Stomach (tissue), 9 donors: ENCODE data around the gene ITGA7. TPM values are rescaled to one million over a fixed set of nuclear protein-coding genes. Genes with fewer than 3 reads are reported as not detected.

Experiments used
- DNase-seq, 2 donors: peaks; one replicate each; pipeline versions ENCODE4 v3.0.0 to v3.0.0-alpha.2; 2013 to 2019
- H3K27ac ChIP-seq, 5 donors: fragments of 200-600 bp in 4 of 5; sonication (generic) in 4 of 5; one replicate each; pipeline ENCODE4 v1.5.1; 2013 to 2019; ENCODE audit warnings: mild to moderate bottlenecking in 1 of 5, moderate library complexity in 1 of 5
- H3K27me3 ChIP-seq, 3 donors: fragments of 200-600 bp; sonication (generic); one replicate each; pipeline ENCODE4 v1.5.1; 2017 to 2019; ENCODE audit warnings: mixed run types in 1 of 3
- H3K36me3 ChIP-seq, 4 donors: fragments of 200-600 bp; sonication (generic); 1 replicate in 3 of 4; 2 replicates in 1 of 4; pipeline ENCODE4 v1.5.1; 2016 to 2019
- H3K4me1 ChIP-seq, 4 donors: fragments of 200-600 bp; sonication (generic); one replicate each; pipeline ENCODE4 v1.5.1; 2016 to 2019
- H3K4me3 ChIP-seq, 4 donors: fragments of 200-600 bp; sonication (generic) in 3 of 4; one replicate each; pipeline ENCODE4 v1.5.1; 2016 to 2019; ENCODE audit warnings: mild to moderate bottlenecking in 1 of 4
- H3K9me3 ChIP-seq, 4 donors: fragments of 200-600 bp; sonication (generic); one replicate each; pipeline ENCODE4 v1.5.1; 2016 to 2019
- CTCF ChIP-seq, 7 experiments: fragments of 450-650 bp in 4 of 7; fragments of 200-600 bp in 3 of 7; sonication (generic) in 3 of 7; IDR thresholded peaks; one replicate each; pipeline ENCODE4 v1.5.1; 2016 to 2019; ENCODE audit warnings: antibody characterized with exemption in 7 of 7, control low read depth in 2 of 7, mild to moderate bottlenecking in 1 of 7
- EP300 ChIP-seq: sonication (generic); formaldehyde crosslinking; IDR thresholded peaks from one replicate; pipeline ENCODE4 v1.6.1; 2017; ENCODE audit warnings: antibody characterized with exemption
- POLR2A ChIP-seq, 4 donors: fragments of 450-650 bp; IDR thresholded peaks; one replicate each; pipeline ENCODE4 v1.6.1; 2016; ENCODE audit warnings: antibody characterized with exemption in 4 of 4, control low read depth in 2 of 4, mild to moderate bottlenecking in 1 of 4, moderate library complexity in 1 of 4
- POLR2AphosphoS5 ChIP-seq, 3 donors: sonication (generic); formaldehyde crosslinking; IDR thresholded peaks; one replicate each; pipeline ENCODE4 v1.6.1; 2016; ENCODE audit warnings: antibody characterized with exemption in 3 of 3
- WGBS, 5 donors: extraction: QIAGEN DNeasy Blood & Tissue Kit in 3 of 5; methylation state at CpG; one replicate each; pipeline versions ENCODE4 v1.1.5 to v1.1.7; 2013 to 2018; 5-methylcytosine and 5-hydroxymethylcytosine counted together
- intact Hi-C: fragments of 100-400 bp; cut with DNase I; formaldehyde crosslinking; loops from one replicate; pipeline ENCODE4 v1.15.1; 2023; ENCODE audit warnings: low total_unique reads
- polyA plus RNA-seq, 3 donors: library from polyadenylated mRNA; stranded (reverse); fragments of 200-250 nt; gene quantifications; one replicate each; pipeline ENCODE4 v1.2.3, GENCODE V29; 2013
- total RNA-seq, 5 donors: library from RNA; depleted of rRNA; stranded (reverse); fragments of >200 nt; gene quantifications; one replicate each; pipeline versions ENCODE4 v1.1.0 to v1.2.3, GENCODE V29; 2014 to 2016
- donor health status: healthy with polysubstance abuse.
- donor health status: Bipolar disorder and iron deficiency.
- donor health status: healthy.

The ITGA7 gene
- total and polyA plus RNA-seq, 8 donors, result 3.5 to 188 (median 46.3) TPM

- H3K4me3 ChIP-seq, result peak within 1 kb of the TSS; percentile 56 to 82 (median 64)
- H3K27me3 ChIP-seq, result no peaks in the 10 kb centered on the region
- intact Hi-C loops, result no loop called here
- 0 to 1% (median 0%) methylated on average over 40 to 42 of the region's 42 CpGs for WGBS, 5 donors
- no peaks in the 10 kb centered on the region for H3K9me3 ChIP-seq
- peaks cover 55 to 73% (median 64%) of the 10 kb centered on the region in 4 donors for H3K4me1 ChIP-seq
- peaks cover 0 to 13% (median 0%) of the 10 kb centered on the region in 4 donors for H3K36me3 ChIP-seq
- TF ChIP-seq CTCF (IDR thresholded peaks at IDR 0.05), result peak in 2 of 7 experiments; percentile 11 to 14
- peak; percentile 90 to 96 (median 90) for TF ChIP-seq POLR2AphosphoS5 (IDR thresholded peaks at IDR 0.05)
- no peak for TF ChIP-seq POLR2A (IDR thresholded peaks at IDR 0.05)
- peak; percentile 75 for TF ChIP-seq EP300
- H3K27ac ChIP-seq, result peak within 1 kb of the TSS; percentile 89 to 100 (median 98)
- DNase-seq, result peak; percentile 96 to 97
Measured at GRCh38 chr12:55715833-55716581, 8.3 kb upstream of the ITGA7 start, which contains the start of gene BLOC1S1. BLOC1S1 (plus strand) TSS chr12:55716046; CDS start chr12:55716052, 6 bp downstream.

GRCh38 chr12:55715169-55715764, 7.6 kb upstream of the ITGA7 start:
- H3K27ac ChIP-seq, result peak overlapping the region; percentile 89 to 100 (median 98)
- H3K4me3 ChIP-seq, result peak overlapping the region; percentile 56 to 82 (median 64)
- H3K4me1 ChIP-seq, result peaks cover 47 to 65% (median 57%) of the 10 kb centered on the region in 4 donors
- H3K36me3 ChIP-seq, result peaks cover 0 to 11% (median 0%) of the 10 kb centered on the region in 4 donors
- H3K9me3 ChIP-seq, result no peaks in the 10 kb centered on the region
- 49 to 60% (median 54%) methylated on average over 7 of the region's 7 CpGs for WGBS, 5 donors
- H3K27me3 ChIP-seq, result no peaks in the 10 kb centered on the region
- intact Hi-C loops, result no loop called here
- peak in 1 of 2 donors; percentile 38 for DNase-seq
- TF ChIP-seq CTCF (IDR thresholded peaks at IDR 0.05) (no peak), POLR2AphosphoS5 (IDR thresholded peaks at IDR 0.05) (peak in 2 of 3 donors; percentile 13 to 48), POLR2A (IDR thresholded peaks at IDR 0.05) (no peak), EP300 (no peak)

GRCh38 chr12:55713721-55714120, 6.0 kb upstream of the ITGA7 start:
- H3K4me3 ChIP-seq, result no peak overlapping the region
- H3K9me3 ChIP-seq, result no peaks in the 10 kb centered on the region
- DNase-seq, result no peak
- no peaks in the 10 kb centered on the region for H3K36me3 ChIP-seq
- intact Hi-C loops, result no loop called here
- peak overlapping the region in 3 of 5 donors; percentile 53 to 89 (median 68) for H3K27ac ChIP-seq
- peaks cover 0 to 9% (median 0%) of the 10 kb centered on the region in 3 donors for H3K27me3 ChIP-seq
- WGBS, 5 donors, result 26 to 47% (median 42%) methylated on average over 2 of the region's 2 CpGs
- peaks cover 40 to 63% (median 47%) of the 10 kb centered on the region in 4 donors for H3K4me1 ChIP-seq
- TF ChIP-seq POLR2AphosphoS5 (IDR thresholded peaks at IDR 0.05) (peak in 1 of 3 donors; percentile 37), POLR2A (IDR thresholded peaks at IDR 0.05) (no peak)

GRCh38 chr12:55712700-55713415, 5.2 kb upstream of the ITGA7 start:
- H3K27me3 ChIP-seq, result peaks cover 0 to 18% (median 0%) of the 10 kb centered on the region in 3 donors
- intact Hi-C loops, result no loop called here
- H3K27ac ChIP-seq, result peak overlapping the region in 4 of 5 donors; percentile 32 to 89 (median 60)
- TF ChIP-seq POLR2A (IDR thresholded peaks at IDR 0.05), result no peak
- no peak for TF ChIP-seq EP300
- TF ChIP-seq POLR2AphosphoS5 (IDR thresholded peaks at IDR 0.05), result no peak
- peaks cover 40 to 63% (median 47%) of the 10 kb centered on the region in 4 donors for H3K4me1 ChIP-seq
- no peak for DNase-seq
- 30 to 73% (median 32%) methylated on average over 1 of the region's 1 CpG for WGBS, 5 donors
- no peaks in the 10 kb centered on the region for H3K36me3 ChIP-seq
- no peaks in the 10 kb centered on the region for H3K9me3 ChIP-seq
- no peak overlapping the region for H3K4me3 ChIP-seq
